ENCODE measurements around the gene PFDN5.
"Not testable (repeated sequence)": the region's sequence is repeated elsewhere in the genome, so short reads cannot be mapped to it uniquely, and the experiment has no call there.

PFDN5 gene

DNA sequence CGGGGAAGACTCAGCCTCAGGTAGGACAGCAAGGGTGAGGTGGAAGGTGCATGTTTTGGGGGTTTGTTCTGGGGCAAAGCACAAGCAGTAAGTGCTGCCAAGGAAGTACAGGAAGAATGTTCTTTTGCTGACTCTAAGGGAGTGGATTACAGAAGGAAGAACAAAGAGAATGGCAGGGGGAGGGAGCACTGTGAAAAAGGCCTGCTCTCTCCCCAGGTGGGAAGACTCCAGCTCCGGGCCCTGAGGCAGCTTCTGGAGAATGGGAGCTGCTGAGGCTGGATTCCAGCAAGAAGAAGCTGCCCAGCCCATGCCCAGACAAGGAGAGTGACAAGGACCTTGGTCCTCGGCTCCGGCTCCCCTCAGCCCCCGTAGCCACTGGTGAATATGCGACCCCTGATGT, 7.0 kb upstream of the PFDN5 start:
- DNase-seq (ENCODE audit: extremely low read depth, low read depth), result no peak
- TF ChIP-seq, protein P1, sequence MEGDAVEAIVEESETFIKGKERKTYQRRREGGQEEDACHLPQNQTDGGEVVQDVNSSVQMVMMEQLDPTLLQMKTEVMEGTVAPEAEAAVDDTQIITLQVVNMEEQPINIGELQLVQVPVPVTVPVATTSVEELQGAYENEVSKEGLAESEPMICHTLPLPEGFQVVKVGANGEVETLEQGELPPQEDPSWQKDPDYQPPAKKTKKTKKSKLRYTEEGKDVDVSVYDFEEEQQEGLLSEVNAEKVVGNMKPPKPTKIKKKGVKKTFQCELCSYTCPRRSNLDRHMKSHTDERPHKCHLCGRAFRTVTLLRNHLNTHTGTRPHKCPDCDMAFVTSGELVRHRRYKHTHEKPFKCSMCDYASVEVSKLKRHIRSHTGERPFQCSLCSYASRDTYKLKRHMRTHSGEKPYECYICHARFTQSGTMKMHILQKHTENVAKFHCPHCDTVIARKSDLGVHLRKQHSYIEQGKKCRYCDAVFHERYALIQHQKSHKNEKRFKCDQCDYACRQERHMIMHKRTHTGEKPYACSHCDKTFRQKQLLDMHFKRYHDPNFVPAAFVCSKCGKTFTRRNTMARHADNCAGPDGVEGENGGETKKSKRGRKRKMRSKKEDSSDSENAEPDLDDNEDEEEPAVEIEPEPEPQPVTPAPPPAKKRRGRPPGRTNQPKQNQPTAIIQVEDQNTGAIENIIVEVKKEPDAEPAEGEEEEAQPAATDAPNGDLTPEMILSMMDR (IDR thresholded peaks at IDR 0.05; ENCODE audit: low read depth, low read length), result no peak

- TF ChIP-seq, protein P1 (IDR thresholded peaks at IDR 0.05; ENCODE audit: low read depth, low read length), result no peak
- no peak for DNase-seq (ENCODE audit: extremely low read depth, low read depth)
These were observed 5.5 kb upstream of the PFDN5 start for GRCh38 chr12:53289891-53290290.

DNA sequence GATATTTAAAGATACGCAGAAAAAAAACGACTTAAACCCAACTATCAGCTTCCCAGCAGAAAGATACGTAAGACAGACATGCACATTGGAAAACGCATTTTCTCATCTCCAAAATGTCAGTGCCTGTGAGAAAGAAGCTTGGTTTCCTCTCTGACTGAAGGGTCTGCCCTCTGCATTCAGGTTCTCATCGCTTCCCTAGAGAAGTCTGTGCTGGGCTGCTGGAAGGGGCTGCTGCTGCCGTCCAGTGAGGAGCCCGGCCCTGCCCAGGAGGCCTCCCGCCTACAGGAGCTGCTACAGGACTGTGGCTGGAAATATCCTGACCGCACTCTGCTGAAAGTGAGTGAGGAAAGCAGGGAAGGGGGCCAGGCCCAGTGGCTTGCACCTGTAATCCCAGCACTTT, 4.7 kb upstream of the PFDN5 start:
- DNase-seq (ENCODE audit: extremely low read depth, low read depth), result no peak
- TF ChIP-seq, protein P1 (IDR thresholded peaks at IDR 0.05; ENCODE audit: low read depth, low read length), result no peak

- TF ChIP-seq, protein P1 (IDR thresholded peaks at IDR 0.05; ENCODE audit: low read depth, low read length), result no peak
These were observed 2.9 kb upstream of the PFDN5 start for GRCh38 chr12:53292426-53292825.

DNA sequence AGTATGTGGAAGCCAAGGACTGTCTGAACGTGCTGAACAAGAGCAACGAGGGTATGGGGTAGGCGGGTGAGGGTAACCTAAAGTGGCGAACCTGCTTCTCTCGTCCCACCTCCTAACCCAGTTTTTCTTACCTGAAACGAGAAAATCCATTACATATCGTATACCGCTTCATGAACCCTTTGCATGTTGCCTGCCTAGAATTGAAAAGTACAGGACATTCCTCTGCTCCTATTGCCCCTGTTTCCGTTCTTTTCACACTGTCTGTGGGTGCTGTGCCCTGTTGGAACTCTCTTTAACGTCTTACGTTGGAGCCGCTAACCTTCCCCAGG, 513 bp downstream of the PFDN5 start:
- DNase-seq (ENCODE audit: extremely low read depth, low read depth), result no peak
- TF ChIP-seq, protein P1 (IDR thresholded peaks at IDR 0.05; ENCODE audit: low read depth, low read length), result no peak

More at GRCh38 chr12:53292426-53292825, 2.9 kb upstream of the PFDN5 start:
- DNase-seq (ENCODE audit: extremely low read depth, low read depth), result no peak

DNA sequence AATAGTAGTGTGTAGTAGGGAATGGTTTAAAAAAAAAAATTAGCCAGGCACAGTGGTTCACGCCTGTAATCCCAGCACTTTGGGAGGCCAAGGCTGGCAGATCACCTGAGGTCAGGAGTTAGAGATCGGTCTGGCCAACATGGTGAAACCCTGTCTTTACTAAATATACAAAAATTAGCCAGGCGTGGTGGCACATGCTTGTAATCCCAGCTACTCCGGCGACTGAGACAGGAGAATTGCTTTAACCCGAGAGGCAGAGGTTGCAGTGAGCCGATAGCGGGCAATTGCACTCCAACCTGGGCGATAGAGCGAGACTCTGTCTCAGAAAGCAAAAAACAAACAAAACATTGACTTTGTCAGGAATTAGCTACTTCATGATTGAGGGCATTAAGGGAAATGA, 1.8 kb downstream of the PFDN5 start:
- DNase-seq (ENCODE audit: extremely low read depth, low read depth), result not testable (repeated sequence)

GRCh38 chr12:53298164-53298563, 2.8 kb downstream of the PFDN5 start:
- TF ChIP-seq, protein P1 (IDR thresholded peaks at IDR 0.05; ENCODE audit: low read depth, low read length), result no peak
- DNase-seq (ENCODE audit: extremely low read depth, low read depth), result peak; percentile 87

DNA sequence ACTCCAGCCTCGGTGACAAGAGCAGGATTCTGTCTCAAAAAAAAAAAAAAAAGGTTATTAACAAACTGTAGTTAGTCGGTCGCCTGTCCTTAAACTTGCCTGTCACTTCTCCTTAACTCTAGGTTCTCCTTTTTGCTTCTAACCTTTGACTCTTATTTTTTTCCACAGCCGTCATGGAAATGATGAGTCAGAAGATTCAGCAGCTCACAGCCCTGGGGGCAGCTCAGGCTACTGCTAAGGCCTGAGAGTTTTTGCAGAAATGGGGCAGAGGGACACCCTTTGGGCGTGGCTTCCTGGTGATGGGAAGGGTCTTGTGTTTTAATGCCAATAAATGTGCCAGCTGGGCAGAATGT, 3.7 kb downstream of the PFDN5 start:
- TF ChIP-seq, protein P1 (IDR thresholded peaks at IDR 0.05; ENCODE audit: low read depth, low read length), result no peak
- DNase-seq (ENCODE audit: extremely low read depth, low read depth), result no peak

Data from AG09319 (cell line).